Stimulated activated CD4-positive, alpha-beta T cell treated with anti-CD3 and anti-CD28 coated beads, Interleukin-2, amount 100 ng/mL, for 4 hours (primary cell): ENCODE results near the gene SRGAP3.

ENCODE experiments used
- DNase-seq: peaks from one replicate; pipeline ENCODE4 v3.0.0-alpha.2; 2020; ENCODE audit warnings: low read depth

SRGAP3 gene

DNA sequence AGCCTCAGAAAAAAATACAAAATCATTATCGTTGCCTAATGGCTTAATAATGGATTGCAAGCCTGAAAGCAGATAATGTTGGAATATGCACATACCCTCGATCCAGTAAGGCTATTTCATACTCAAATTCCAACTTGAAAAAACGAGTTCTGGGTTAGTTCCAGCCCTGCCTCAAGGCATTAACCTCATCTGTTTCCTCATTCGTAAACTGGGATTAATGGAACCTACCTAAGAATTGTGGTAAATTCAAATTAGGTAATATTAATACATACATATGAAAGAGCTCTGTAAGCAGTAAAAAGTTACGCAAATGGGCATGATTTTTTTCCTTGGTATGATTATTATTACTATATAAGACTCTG, 107.5 kb downstream of the SRGAP3 start:
- no peak for DNase-seq

DNA sequence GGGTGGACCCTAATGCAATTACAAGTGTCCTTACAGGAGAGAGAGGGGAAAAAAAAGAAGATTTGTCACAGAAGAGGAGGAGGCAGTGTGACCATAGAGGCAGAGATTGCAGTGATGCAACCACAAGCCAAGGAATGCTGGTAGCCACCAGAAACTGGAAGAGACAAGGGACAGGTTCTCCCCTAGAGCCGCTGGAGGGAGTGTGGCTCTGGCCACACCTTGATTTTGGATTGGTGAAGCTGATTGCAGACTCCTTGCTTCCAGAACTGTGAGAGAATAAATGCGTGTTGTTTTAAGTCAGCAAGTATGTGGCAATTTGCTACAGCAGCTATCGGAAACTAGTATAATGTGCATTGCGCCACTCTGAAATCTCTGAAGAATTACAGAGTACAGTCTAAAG, 110.1 kb downstream of the SRGAP3 start:
- no peak for DNase-seq

DNA sequence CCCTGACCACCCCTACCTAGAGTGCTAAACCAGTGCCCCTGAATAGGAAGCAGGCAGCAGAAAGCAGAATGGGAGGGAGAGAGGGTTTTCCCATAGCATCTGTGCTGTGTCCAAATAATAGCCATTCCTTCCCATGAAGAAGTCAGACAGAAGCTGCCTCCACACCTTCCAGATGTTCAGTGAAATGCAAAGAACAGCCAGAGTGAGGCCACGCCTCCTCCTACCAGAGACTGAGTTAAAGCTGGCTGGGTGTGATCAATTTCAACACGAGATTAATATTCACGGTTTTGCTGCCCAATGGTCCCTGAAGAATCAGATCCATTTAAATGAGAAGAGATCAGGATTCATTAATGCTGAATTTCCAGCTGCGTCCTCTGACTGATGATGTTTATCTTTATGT, 111.8 kb downstream of the SRGAP3 start:
- DNase-seq: no peak

DNA sequence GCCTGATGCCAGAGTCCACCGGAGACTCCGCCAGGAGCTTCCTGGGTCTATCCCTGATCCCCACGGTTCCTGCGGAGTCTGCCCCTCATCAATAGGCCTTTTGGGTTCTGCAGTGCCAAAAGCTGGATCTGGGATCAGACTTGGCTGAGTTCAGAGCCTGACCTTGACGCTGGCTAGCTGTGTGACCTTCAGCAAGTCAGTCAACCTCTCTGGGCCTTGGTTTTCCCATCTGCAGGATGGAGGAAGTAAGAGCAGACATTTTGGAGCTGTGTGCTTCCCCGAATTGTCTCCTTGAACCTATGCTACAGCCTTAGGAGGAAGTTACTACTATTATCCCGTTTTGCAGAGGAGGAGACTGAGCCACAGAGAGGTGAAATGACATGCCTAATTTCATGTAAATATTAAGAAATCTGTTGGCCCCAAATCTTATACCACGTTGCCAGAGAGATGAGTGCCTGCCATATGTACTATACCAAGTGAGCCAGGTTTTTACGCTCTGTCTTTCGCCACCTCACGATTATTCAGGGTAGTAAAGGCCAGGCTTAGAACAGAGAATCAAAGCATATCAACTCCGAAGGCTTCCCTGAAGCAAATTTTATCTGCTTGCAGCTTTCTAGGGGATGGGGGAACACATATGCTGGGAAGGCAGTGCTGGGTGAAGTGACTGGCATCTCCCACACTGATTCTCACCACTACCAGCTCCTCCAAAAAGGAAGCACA, 112.5 kb downstream of the SRGAP3 start:
- DNase-seq: no peak

DNA sequence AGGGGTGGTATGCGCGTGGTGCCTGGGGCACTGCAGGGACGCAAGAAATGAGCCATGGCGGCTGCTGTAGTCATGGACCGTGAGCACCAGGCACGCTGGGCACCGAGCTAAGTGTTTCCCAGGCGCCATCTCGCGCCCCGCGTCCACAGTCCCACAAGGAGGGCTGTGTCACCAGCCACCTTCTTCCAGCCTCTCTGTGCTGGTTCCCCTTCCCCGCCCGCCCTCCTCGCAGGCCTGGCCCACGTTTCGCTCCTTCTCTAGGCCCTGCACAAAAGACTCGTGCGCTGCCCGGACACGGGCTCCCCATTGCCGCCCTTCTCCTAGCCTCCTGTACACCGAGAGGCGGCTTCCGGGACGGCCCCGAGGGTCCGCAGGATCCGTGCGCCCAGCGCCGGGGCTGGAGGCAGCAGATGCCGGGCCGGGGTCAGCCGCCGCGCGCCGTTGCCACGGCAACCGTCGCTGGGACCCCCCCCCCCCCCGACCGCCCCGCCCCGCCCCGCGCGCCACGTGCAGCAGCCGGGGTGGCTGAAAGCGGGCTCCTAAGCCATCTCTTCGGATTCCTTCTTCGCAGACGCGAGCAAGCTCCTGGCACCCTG, 113.4 kb downstream of the SRGAP3 start:
- DNase-seq: no peak

DNA sequence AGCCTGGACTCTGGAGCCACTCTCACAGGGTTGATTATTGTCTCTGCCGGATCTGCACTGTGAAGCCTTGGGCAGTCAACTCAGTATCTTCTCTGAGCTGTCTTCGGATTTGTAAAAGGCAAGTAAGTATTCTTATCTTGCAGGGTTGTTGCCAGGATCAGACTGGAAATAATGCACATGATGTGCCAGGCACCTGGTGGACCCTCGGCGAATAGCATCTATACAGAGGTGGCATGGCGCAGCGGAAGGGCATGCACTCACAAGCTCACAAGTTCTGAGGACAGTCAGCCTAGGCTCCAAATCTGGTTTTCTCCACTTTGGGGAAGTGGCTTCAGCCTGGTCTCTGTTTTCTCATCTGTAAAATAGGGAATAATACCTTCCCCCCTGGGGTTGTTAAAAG, 113.9 kb downstream of the SRGAP3 start:
- DNase-seq: no peak

DNA sequence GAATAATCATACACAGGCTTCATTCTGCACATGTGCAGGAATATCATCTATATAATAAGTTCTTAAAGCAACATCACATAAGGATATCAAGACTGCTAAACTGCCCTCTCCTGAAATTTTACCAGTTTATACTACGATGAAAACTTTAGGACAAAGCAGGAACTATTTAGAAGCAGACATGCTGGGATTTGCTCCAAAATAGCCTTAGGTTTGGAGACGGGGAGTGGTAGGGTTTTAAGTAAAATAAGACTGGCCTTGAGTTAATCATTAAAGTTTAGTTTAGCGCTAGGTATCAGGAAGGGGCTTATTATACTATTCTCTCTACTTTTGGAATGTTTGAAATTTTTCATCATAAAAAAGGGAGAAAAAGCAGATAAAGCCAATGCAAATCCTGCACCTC, 115.8 kb downstream of the SRGAP3 start:
- no peak for DNase-seq

DNA sequence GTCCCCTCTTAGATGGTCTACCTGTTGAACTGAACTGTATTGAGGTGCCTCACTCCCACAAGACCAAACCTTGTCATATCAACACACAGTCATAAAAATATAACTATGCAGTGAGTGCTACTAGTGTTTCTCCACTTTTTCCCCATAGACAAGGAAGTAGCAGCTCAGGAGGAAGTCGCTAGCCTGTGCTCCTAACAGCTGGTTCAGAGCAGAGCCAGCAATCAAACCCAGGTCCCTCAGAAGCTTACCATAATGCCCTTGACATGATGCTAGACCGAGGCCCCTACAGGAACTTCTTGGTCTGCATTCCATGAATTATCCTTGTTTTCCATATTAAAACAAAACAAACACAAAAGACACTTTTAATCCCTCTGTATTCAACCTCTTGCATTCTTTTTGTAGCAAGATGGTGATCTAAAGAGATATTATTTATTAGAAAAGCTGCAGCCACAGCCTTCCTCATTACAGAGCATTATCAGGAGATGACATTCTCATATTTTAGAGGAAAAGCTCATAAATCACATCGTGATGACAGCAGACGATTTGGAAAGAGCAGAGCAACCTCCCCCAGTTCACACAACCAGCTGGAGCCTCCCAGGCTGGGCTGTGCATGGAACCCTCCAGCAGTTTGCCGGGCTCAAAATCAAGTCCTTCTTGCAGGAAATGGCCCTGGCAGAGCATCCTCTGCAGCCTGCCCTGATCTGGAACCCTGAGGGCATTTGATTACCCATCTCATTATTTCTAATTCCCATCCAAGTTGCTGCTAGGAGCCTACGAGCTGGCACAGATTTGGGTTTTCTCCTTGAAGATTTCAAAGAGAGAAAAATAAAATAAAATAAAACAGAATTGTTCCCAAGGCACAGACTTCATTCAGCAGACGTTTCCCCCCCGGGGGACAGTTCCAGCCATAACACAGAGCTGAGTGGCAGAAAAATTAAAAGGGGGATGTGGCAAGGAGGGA, 118.8 kb downstream of the SRGAP3 start:
- DNase-seq: no peak

DNA sequence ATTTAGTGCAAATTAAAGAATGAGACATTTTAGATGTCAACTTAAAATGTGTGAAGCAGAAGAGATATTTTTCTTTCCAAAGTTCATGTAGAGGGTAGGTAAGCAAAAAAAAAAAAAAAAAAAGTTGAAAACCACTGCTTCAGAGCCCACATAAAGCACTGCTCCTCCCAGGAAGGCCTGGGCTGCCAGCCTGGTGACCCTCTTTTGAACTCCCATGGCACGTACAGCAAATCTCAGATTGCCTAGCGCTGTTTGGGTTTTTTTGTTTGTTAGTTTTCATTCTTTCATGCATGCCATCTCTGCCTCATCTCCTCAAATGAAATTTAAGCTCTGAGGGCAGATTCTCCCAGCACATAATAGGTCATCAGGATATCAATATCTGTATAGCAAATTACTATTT, 120.1 kb downstream of the SRGAP3 start:
- DNase-seq: no peak

DNA sequence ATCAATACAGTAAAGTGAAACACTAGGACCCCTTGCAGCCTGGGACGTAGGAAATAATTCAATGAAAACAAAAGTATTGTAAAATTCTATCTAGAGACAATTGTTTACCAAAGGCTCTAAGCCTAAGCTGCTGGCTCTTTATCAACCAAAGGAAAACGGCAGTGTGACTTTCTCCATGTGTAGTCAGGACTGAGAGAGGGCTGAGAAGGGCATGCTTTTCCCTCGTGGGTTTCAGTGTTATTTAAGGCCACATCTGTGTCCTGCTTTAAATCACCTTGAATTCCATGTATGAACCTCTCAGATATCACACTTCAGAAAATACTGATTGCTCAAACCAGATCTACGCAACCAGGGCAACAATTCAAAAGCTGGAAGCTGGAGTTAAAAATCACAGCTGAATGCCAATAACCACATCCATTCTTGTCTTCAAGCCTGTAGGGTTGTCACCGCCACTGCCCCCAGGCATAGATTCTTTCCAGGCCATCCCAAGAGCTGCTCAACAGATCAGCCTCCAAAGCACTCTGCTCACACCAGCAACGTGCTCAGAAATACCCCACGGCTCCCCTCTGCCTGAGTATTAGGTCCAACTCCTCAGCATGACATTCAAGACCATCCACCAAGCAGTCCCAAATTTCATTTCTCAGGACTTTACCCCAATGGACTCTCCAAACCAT, 124.0 kb downstream of the SRGAP3 start:
- no peak for DNase-seq

DNA sequence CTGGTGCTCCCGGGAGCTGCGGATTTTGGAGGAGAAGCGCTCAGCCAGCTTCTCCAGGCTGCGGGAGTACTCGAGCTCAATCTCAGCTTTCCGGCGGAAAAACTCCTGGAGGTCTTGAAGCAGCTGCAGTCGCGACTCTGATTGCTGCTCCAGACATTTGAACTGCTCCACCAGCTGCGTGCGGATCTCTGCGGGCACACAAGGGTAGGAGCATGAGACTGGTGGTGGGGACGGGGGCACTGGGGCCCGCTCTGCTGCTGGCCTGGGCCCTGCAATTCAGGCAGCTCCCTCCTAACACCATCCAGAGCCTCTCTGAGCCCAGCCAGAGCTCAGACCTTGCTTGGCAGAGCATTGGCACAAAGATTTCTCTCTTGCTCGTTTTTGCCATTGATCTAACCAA, 124.7 kb downstream of the SRGAP3 start:
- DNase-seq: no peak

DNA sequence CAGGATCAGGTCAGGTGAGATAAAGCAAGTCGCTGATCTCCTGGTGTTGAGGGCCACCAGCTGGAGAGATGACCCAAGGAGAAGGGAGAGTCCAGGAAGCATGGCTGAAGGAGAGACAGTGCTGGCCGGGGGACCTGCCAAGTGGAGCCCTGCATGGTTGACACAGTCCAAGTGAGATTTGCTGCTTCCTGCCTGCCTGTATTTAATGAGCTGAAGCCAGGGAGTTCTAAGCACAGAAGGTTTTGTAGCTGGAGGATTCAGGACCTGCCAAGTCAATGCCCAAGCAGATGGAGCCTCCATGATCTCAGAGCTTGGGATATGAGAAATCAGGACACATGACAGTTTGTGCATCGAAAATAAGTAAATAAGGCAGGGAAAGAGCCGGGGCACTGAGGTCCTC, 125.6 kb downstream of the SRGAP3 start:
- DNase-seq: no peak

DNA sequence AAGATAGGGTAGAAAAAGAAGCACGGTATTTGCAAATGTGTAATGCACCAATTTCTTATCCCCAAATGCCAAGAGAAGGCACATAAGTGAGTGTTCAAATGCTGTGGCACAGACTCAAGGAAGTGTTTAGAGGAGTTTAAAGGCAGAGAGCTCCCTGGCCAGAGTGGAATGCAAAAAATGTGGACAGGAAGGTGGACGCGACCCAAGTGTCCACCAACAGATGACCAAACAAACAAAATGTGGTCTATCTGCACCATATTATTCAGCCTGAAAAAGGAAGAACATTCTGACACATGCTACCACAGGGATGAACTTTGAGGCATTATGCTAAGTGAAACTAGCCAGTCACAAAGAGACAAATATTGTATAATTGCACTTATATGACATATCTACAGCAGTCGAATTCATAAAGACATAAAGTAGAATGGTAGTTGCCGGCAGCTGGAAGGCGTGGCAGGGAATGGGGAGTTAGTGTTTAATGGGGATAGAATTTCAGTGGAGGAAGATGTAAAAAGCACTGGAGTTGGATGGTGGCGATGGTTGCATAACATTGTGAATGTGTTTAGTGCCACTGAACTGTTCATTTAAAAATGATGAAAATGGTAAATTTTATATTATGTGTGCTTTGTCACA, 126.6 kb downstream of the SRGAP3 start:
- no peak for DNase-seq

DNA sequence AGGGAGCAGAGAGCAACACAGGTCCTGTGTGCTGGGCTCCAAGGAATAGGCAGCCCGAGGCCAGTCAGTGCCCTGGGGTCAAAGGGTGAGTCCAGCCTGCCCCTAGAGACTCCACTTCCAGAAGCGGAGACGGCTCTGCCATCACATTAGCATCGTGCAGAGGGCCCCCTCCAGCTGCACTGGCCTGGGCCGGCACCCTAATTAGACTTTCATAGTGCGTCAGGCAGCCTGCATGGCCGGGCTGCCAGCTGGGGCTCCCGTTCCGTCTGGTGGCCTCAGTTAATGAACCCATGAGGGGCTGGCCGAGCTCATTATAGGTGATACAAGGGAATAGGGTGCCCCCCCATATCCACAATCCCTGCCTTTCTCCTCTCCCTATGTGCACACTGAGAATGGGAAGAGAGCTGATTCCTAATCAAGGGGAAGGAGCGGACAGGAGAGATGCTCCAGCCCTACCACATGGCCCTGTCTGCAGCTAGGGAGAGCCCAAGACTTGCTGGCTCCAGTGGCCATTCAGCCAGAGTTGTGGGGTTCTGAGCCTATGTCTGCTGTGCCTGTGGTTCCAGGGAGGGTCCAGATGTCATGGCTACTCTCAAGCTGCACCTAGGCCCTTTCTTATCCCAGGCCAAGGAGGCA, 128.0 kb downstream of the SRGAP3 start:
- DNase-seq: no peak

DNA sequence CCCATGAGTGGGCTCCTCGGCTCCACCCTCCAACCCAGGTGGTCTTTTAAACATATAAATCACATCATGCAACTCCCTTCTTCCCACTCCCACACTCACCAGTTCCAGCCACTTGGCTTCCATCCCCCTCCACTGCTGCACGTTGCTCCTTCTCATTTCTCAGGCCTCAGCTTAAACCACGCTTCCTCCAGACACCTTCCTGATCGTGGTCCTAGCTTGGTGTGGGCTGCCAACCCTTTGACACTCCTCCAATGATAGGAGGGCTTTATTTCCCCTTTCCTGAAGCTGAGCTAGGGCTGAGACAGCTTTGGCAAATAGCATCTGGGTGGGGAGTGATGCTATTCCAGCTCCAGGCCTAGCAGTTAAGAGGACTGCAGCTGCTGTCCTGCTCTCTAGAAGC, 130.1 kb downstream of the SRGAP3 start:
- DNase-seq: no peak

DNA sequence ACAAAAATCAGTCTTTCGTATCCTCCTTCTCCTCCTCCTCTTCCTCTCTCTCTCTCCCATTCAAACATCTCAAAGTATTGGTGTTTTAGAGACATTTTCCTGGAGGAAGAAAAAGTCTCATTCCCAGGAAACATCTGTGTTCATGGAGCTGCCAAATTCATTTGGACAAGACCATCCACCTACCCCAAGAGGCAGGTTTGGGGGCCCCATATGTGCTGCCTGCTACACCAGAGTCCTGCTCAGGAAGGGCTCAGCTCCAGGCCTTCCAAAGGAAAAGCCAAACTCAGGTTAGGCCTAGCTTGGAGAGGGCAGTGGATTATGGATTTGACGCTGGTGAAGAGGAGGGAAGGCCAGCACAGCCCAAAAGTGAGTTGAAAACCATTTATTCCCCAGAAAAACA, 131.2 kb downstream of the SRGAP3 start:
- DNase-seq: no peak

DNA sequence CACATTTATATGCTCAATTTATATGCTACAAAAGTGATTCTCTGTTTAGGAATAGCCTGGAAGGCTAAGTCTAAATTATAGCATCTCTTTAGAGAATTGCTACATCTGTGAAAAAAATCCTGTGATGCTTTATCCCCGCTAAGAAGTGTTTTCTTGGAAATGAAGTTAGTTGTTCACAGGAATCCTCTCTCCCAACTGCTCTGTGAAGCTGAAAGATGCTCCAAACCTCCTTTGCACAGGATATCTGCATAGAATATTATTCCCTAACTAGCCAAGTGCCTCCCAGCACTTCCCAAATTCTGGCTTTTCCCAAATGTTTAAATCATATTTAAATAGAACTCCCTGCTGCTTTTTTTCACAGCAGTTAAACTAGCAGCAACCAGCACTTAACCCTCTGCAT, 132.2 kb downstream of the SRGAP3 start:
- DNase-seq: no peak

DNA sequence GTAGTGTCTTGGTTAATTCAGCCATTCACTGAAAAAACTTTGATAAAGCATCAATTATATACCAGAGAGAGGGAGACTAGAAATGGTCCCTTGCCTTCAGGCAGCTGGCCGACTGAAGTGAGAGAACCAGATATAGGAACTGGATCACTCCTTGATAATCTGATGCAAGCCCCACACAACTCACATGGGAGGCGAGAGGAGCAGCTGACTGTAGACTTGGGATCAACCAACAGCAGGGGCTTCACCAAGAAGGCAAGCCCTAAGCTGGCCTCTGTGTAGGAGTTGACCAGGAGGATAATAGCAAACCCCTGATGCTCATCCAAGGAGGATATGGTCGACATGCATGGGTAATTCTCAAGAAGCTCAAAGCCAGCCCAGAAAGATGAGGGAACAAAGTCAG, 133.1 kb downstream of the SRGAP3 start:
- DNase-seq: no peak

DNA sequence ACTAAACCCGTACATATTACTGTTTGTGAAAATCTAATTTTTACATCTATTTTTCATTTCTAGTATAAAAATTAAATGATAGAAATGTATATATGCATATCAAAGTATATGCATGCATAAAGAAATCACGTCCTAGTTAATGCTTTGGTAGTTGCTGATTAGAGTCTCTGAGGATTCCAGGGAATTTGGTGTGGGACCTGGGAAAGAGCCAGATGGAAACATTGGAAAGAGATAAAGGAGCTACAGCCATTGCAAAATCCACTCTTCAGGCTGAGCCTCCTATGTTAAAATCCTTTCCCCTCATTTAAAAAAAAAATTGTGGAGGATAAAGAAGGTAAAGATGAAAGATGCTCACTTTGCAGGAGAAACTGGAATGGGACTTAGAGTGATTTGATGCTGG, 134.1 kb downstream of the SRGAP3 start:
- no peak for DNase-seq

DNA sequence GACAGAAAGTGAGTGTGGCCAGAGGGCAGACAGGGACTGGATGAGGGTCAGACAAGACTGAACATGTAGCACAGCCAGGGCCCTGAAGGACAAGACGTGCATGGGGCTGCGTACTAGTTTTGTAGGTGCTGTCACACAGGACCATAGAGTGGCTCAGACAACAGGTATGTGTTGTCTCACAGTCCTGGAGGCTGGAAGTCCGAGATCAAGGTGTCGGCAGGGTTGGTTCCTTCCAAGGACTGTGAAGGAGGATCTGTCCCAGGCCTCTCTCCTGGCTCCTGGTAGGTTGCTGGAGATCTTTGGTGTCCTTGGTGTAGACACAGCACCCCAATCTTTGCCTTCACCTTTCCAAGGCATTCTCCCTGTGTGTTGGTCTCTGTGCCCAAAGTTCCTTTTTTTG, 136.4 kb downstream of the SRGAP3 start:
- DNase-seq: no peak

DNA sequence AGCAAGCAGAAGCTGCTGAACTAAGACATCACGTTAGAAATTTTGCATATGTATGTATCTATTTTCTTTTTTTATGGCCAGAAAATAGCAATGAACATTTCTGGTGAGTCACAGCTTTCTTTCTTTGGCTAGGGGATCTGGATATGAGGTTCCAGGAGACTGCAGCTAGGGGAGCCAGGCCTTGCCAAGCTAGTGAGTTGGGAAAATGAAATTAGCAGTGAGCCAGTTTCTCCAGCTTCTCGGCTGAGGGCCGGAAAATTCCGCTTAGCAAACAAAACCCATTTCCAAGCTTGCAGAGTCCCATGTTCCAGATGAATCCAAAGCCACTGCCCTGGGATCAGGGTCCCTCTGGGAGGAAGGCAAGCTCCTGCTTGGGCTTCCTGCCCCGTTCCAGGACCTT, 137.6 kb downstream of the SRGAP3 start:
- no peak for DNase-seq

DNA sequence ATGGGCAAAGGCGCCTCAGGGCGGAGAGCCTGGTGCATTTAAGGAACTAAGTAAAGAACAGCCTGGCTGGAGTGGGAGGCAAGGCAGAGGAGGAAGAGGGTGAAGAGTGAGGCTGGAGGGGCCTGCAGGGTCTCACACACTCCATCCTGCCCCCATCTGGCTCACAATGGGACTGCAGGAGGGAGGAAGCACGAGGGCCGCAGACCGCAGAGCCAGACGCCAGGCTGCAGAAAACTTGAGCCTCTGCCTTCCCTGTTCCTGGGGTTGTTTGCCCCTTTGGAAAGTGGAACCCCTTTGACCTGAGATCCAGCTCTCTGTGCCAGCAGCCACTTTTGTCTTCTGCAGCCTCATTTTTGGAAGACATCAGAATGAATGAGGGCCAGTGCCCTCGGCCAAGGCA, 138.0 kb downstream of the SRGAP3 start:
- DNase-seq: no peak
